K562 (cell line): Measurements from ENCODE around the gene HLTF. TPM values are rescaled to one million over a fixed set of nuclear protein-coding genes. Genes with fewer than 3 reads are reported as not detected.

Experiments used
- NUFIP1 ChIP-seq: fragments of 450-650 bp; IDR thresholded peaks from 2 replicates; pipeline ENCODE4 v1.6.1; 2018; ENCODE audit not compliant: partially characterized antibody
- SIRT6 ChIP-seq: IDR thresholded peaks from one replicate; pipeline ENCODE4 v1.6.1; 2012; ENCODE audit warnings: low read depth, mild to moderate bottlenecking, control low read depth, inconsistent platforms, low read length, moderate library complexity
- polyA plus RNA-seq, 8 experiments: library from polyadenylated mRNA; depleted of rRNA in 4 of 8; stranded (reverse) in 5 of 8; unstranded in 3 of 8; fragments of >200 nt; fragmentation: Nextera tagmentation in 2 of 8; fragmentation: Illumina TruSeq in 1 of 8; extraction: Ambion mirVana in 2 of 8; extraction: Trizol in 1 of 8; gene quantifications; 2 replicates each; pipeline versions ENCODE4 v1.2.1 to v1.2.3, GENCODE V29; 2011 to 2014; ENCODE audit warnings: inconsistent platforms in 1 of 8, missing spikeins in 1 of 8
- total RNA-seq, 7 experiments: library from RNA; depleted of rRNA in 6 of 7; stranded (reverse); fragments of >200 nt in 6 of 7; fragmentation: Illumina TruSeq in 2 of 7; extraction: Trizol in 2 of 7; gene quantifications; 2 replicates each; pipeline versions ENCODE4 v1.2.1 to v1.2.3, GENCODE V29; 2011 to 2021; ENCODE audit warnings: low replicate concordance in 1 of 7
- TF ChIP-seq, protein P1 (sequence below), 2 experiments: fragments of 450-650 bp; formaldehyde crosslinking in 1 of 2; IDR thresholded peaks; 2 replicates each; pipeline versions ENCODE4 v1.4.0 to v1.6.1; 2014 to 2020; ENCODE audit warnings: mild to moderate bottlenecking in 2 of 2, borderline replicate concordance in 1 of 2, low read depth in 1 of 2
- TF ChIP-seq, protein P2 (sequence below): fragments of 450-650 bp; IDR thresholded peaks from 2 replicates; pipeline ENCODE4 v1.7.1; 2018; ENCODE audit warnings: mild to moderate bottlenecking, low read depth; ENCODE audit not compliant: partially characterized antibody
- TF ChIP-seq, protein P3 (sequence below): fragments of 250-450 bp; sonication (Bioruptor Pico); IDR thresholded peaks from 2 replicates; pipeline ENCODE4 v1.8.0; 2022; ENCODE audit warnings: moderate library complexity, mild to moderate bottlenecking, inconsistent platforms
- TF ChIP-seq, protein P4 (sequence below): IDR thresholded peaks from 3 replicates; pipeline ENCODE4 v1.6.1; 2011; ENCODE audit warnings: borderline replicate concordance, mild to moderate bottlenecking; ENCODE audit not compliant: insufficient read length, insufficient read depth
- TF ChIP-seq, protein P5 (sequence below): sonication (generic); formaldehyde crosslinking; IDR thresholded peaks from 2 replicates; pipeline ENCODE4 v1.8.0; 2023; ENCODE audit warnings: mild to moderate bottlenecking, missing genetic modification reagents

The HLTF gene
- total and polyA plus RNA-seq, 9 of the 15 experiments (the other 6 are each of a cell fraction or from before 2014, with no cell fraction given): 35.1 to 82.4 (median 50.4) TPM

DNA sequence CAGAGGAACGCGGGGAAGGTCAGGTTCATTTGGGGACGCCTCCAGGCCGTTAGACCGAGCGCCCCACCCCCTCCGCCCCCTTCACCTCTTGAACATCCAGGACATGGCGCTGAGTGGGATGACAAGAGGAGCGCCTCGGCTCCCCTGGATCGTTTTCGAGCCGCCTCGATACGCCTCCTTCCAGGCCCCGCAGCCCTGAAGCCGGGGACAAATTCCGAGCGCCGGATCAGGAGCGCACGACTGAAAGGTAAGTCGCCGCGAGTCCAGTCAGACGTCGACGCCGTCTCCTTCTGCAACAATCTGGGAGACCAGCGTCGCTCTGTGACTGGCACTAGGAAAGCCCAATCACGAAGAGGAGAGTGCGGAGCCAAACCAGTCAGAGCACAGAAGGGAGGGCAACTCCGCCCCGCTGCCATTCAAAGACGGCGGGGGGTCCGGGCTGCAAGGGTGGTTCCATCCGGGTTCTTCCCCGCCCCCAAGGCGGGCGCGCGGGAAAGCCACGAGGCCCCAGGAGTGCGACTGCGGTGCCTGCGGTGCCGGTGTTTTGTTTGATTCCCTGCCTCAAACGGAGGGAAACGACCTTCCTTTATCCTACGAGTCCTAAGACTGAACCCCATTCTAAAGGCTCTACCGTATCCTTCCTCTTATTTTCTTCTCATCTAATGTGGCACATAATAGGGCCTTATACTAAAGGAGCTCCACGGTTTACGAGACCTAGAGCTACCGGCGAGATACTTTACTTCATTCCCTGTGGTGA is at the start of gene HLTF (continued):
- TF ChIP-seq, protein P1, sequence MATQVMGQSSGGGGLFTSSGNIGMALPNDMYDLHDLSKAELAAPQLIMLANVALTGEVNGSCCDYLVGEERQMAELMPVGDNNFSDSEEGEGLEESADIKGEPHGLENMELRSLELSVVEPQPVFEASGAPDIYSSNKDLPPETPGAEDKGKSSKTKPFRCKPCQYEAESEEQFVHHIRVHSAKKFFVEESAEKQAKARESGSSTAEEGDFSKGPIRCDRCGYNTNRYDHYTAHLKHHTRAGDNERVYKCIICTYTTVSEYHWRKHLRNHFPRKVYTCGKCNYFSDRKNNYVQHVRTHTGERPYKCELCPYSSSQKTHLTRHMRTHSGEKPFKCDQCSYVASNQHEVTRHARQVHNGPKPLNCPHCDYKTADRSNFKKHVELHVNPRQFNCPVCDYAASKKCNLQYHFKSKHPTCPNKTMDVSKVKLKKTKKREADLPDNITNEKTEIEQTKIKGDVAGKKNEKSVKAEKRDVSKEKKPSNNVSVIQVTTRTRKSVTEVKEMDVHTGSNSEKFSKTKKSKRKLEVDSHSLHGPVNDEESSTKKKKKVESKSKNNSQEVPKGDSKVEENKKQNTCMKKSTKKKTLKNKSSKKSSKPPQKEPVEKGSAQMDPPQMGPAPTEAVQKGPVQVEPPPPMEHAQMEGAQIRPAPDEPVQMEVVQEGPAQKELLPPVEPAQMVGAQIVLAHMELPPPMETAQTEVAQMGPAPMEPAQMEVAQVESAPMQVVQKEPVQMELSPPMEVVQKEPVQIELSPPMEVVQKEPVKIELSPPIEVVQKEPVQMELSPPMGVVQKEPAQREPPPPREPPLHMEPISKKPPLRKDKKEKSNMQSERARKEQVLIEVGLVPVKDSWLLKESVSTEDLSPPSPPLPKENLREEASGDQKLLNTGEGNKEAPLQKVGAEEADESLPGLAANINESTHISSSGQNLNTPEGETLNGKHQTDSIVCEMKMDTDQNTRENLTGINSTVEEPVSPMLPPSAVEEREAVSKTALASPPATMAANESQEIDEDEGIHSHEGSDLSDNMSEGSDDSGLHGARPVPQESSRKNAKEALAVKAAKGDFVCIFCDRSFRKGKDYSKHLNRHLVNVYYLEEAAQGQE (IDR thresholded peaks at IDR 0.05; ENCODE audit: borderline replicate concordance): peak; percentile 27; the same call in 1 of the 2 replicates
- TF ChIP-seq, protein P1 (CRISPR knock-in tag; IDR thresholded peaks at IDR 0.05; ENCODE audit: low read depth): 0 out of 2 replicates have a peak, but pooled peaks have one; percentile 31
- TF ChIP-seq, protein P2, sequence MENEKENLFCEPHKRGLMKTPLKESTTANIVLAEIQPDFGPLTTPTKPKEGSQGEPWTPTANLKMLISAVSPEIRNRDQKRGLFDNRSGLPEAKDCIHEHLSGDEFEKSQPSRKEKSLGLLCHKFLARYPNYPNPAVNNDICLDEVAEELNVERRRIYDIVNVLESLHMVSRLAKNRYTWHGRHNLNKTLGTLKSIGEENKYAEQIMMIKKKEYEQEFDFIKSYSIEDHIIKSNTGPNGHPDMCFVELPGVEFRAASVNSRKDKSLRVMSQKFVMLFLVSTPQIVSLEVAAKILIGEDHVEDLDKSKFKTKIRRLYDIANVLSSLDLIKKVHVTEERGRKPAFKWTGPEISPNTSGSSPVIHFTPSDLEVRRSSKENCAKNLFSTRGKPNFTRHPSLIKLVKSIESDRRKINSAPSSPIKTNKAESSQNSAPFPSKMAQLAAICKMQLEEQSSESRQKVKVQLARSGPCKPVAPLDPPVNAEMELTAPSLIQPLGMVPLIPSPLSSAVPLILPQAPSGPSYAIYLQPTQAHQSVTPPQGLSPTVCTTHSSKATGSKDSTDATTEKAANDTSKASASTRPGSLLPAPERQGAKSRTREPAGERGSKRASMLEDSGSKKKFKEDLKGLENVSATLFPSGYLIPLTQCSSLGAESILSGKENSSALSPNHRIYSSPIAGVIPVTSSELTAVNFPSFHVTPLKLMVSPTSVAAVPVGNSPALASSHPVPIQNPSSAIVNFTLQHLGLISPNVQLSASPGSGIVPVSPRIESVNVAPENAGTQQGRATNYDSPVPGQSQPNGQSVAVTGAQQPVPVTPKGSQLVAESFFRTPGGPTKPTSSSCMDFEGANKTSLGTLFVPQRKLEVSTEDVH: peak; percentile 94
- TF ChIP-seq, protein P3, sequence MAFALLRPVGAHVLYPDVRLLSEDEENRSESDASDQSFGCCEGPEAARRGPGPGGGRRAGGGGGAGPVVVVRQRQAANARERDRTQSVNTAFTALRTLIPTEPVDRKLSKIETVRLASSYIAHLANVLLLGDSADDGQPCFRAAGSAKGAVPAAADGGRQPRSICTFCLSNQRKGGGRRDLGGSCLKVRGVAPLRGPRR (CRISPR knock-in tag): peak; percentile 52; the same call in 1 of the 2 replicates
- TF ChIP-seq, protein P4, sequence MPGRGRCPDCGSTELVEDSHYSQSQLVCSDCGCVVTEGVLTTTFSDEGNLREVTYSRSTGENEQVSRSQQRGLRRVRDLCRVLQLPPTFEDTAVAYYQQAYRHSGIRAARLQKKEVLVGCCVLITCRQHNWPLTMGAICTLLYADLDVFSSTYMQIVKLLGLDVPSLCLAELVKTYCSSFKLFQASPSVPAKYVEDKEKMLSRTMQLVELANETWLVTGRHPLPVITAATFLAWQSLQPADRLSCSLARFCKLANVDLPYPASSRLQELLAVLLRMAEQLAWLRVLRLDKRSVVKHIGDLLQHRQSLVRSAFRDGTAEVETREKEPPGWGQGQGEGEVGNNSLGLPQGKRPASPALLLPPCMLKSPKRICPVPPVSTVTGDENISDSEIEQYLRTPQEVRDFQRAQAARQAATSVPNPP: no peak
- TF ChIP-seq, protein P5, sequence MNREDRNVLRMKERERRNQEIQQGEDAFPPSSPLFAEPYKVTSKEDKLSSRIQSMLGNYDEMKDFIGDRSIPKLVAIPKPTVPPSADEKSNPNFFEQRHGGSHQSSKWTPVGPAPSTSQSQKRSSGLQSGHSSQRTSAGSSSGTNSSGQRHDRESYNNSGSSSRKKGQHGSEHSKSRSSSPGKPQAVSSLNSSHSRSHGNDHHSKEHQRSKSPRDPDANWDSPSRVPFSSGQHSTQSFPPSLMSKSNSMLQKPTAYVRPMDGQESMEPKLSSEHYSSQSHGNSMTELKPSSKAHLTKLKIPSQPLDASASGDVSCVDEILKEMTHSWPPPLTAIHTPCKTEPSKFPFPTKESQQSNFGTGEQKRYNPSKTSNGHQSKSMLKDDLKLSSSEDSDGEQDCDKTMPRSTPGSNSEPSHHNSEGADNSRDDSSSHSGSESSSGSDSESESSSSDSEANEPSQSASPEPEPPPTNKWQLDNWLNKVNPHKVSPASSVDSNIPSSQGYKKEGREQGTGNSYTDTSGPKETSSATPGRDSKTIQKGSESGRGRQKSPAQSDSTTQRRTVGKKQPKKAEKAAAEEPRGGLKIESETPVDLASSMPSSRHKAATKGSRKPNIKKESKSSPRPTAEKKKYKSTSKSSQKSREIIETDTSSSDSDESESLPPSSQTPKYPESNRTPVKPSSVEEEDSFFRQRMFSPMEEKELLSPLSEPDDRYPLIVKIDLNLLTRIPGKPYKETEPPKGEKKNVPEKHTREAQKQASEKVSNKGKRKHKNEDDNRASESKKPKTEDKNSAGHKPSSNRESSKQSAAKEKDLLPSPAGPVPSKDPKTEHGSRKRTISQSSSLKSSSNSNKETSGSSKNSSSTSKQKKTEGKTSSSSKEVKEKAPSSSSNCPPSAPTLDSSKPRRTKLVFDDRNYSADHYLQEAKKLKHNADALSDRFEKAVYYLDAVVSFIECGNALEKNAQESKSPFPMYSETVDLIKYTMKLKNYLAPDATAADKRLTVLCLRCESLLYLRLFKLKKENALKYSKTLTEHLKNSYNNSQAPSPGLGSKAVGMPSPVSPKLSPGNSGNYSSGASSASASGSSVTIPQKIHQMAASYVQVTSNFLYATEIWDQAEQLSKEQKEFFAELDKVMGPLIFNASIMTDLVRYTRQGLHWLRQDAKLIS: peak; percentile 91
- no peak for TF ChIP-seq SIRT6
- TF ChIP-seq NUFIP1: no peak
